Measurements from ENCODE around the gene XRN2.

XRN2 gene, protein sequence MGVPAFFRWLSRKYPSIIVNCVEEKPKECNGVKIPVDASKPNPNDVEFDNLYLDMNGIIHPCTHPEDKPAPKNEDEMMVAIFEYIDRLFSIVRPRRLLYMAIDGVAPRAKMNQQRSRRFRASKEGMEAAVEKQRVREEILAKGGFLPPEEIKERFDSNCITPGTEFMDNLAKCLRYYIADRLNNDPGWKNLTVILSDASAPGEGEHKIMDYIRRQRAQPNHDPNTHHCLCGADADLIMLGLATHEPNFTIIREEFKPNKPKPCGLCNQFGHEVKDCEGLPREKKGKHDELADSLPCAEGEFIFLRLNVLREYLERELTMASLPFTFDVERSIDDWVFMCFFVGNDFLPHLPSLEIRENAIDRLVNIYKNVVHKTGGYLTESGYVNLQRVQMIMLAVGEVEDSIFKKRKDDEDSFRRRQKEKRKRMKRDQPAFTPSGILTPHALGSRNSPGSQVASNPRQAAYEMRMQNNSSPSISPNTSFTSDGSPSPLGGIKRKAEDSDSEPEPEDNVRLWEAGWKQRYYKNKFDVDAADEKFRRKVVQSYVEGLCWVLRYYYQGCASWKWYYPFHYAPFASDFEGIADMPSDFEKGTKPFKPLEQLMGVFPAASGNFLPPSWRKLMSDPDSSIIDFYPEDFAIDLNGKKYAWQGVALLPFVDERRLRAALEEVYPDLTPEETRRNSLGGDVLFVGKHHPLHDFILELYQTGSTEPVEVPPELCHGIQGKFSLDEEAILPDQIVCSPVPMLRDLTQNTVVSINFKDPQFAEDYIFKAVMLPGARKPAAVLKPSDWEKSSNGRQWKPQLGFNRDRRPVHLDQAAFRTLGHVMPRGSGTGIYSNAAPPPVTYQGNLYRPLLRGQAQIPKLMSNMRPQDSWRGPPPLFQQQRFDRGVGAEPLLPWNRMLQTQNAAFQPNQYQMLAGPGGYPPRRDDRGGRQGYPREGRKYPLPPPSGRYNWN

GRCh38 chr20:21303061-21303871 is at the start of gene XRN2:
Gene XRN2 (plus strand): TSS chr20:21303331. CDS start chr20:21303399, 68 bp downstream.
- DNase-seq: peak; percentile 85 to 93 (median 91)

- DNase-seq: no peak
Measured at GRCh38 chr20:21257192-21257591, 45.9 kb upstream of the XRN2 start.

- no peak for DNase-seq
Measured at GRCh38 chr20:21258411-21258810, 44.7 kb upstream of the XRN2 start.

- no peak for DNase-seq
Measured at GRCh38 chr20:21259346-21259745, 43.8 kb upstream of the XRN2 start.

DNA sequence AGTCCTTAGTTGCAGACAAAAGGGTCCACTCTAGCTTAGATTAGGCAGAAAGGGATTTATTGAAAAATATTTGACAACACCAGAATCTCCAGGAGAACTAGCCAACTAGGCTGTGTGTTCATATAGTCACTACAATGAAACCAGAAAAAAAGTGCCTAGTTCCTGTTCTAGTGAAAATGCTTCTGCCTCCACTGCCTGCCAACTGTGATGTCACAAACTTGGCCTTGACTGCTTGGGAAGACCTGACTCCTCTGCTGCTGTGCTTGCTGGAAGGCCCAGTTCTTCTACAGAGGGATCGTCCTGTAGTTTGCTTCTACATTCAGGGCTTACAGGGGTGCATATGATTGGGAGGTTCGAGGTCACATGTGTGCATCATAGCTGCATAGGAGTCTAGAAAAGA is 40.3 kb upstream of the XRN2 start:
- DNase-seq: no peak

- no peak for DNase-seq
Measured at GRCh38 chr20:21265261-21266190, 37.6 kb upstream of the XRN2 start.

- no peak for DNase-seq
Measured at GRCh38 chr20:21266191-21266536, 37.0 kb upstream of the XRN2 start.

DNA sequence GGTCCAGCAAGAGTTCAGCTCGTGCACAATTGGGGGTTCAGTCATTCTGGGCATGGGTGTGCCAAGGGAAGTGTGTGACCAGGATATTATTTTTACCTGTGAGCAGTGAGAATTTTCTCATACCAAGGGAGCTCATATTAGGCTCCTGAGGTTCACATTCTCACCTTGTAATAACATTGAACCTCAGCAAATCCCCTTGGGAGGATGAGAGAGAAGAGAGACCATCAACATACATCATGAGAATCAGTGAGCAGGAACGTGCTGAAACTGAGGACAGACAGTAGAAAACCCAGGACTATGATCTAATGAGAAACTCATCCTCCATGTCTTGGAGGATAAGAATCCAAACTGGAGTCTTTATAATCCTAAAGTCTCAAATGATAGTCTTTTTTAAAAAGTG is 33.4 kb upstream of the XRN2 start:
- DNase-seq: no peak

DNA sequence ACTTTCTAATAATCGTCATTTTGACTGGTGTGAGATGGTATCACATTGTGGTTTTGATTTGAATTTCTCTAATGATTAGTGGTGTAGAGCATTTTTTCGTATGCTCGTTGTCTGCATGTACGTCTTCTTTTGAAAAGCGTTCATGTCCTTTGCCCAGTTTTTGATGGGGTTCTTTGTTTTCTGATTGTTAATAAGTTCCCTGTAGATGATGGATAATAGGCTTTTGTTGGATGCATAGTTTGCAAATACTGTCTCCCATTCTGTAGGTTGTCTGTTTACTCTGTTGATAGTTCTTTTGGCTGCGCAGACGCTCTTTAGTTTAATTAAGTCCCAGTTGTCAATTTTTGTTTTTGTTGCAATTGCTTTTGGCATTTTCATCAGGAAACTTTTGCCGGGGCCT is 32.3 kb upstream of the XRN2 start:
- no peak for DNase-seq

GRCh38 chr20:21272279-21272678 is 30.9 kb upstream of the XRN2 start:
- DNase-seq: no peak

- DNase-seq: no peak
Measured at GRCh38 chr20:21272679-21273078, 30.5 kb upstream of the XRN2 start.

- no peak for DNase-seq
Measured at GRCh38 chr20:21273755-21274386, 29.3 kb upstream of the XRN2 start.

GRCh38 chr20:21278829-21279228 is 24.3 kb upstream of the XRN2 start:
- DNase-seq: no peak

DNA sequence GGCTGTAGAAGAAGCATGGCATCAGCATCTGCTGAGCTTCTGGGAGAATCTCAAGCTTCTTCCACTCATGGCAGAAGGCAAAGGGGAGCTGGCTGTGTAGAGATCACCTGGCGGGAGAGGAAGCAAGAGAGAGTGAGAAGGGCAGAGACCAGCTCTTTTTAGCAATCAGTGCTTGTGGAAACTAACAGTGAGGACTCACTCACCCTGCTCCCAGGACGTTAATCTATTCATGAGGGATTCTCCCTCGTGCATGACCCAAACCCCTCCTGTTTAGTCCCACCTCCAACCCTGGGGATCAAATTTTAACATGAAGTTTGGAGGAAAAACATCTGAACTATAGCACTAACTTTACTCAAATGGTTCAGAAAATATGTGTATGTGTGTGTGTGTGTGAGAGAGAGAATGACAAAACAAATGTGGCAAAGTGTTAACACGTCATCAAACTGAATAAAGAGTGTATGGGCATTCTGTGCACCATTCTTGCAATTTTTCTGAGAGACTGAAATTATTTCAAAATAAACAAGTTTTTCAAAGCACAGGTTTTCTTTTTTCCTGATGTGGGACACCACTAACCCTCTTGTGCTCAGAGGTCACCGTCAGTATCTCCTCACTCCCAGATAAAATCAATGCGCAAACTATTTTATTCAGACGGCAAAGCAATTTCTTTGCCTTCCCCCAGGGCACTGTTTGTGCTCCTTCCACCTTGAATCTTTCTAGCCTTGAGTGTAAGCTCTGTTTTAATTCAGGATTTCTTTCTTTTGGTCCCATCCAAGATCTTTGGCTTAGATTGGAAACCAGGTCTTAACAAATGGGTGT is 23.2 kb upstream of the XRN2 start:
- DNase-seq: no peak

DNA sequence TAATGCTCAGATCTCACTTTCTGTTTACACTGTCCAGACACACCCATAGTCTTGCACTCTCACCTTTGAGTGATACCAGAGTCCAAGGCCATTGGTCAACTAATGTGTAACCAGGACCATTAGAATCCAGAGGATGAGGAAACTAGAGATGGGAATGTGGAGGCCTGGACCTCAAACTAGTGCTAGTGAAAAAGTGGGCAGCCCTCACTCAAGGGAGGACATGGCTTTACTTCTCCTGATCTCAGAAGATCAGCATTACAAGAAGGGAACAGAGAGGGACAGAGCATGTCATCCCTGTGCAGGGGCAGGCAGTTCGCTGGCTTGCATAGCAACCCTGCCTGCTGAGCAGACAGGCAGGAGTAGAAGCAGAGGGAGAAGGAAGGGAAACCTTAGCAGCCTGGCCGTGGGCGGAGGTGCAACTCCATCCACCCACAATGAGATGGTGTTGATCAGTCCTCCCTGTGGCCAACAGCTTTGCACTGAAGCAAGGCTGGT is 22.6 kb upstream of the XRN2 start:
- no peak for DNase-seq

DNA sequence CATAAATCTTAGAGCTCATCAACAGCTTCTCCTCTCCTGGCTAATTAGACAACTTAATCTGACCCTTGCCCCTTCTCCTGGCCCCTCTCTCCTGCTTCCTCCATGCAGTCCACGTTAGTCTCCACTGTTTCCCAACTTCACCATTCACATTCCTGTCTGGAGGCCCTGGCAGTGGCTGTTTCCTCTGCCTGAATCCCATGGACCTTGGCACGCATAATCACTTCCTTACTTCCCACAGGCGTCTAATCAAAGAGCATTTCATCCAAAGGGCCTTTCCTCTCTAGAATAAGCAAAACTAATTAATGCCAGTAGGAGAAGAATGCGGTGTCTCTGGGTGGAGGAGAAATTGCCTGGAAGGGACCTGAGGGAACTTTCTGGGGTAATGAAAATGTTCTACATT is 16.4 kb upstream of the XRN2 start:
- no peak for DNase-seq

GRCh38 chr20:21288587-21289370 is 14.4 kb upstream of the XRN2 start:
- no peak for DNase-seq

DNA sequence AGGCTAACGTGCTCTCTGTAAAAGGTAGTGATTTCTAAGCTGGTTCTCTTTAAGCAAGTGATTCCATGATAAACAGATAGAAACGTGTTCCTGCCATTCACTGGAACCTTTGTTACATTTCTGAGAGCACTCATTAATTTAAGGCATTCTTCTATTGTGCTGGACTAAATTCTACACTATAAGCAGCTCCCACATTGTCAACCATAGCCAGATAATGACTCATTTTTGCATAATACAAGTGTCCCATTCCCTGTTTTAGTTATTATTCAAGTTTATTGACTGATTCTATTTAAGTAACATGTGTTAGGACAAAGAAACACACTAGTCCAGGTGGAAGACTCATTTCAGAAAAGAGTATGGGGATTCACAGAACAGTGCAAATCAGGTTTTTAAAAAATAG is 13.5 kb upstream of the XRN2 start:
- no peak for DNase-seq

GRCh38 chr20:21291026-21291425 is 12.1 kb upstream of the XRN2 start:
- no peak for DNase-seq

GRCh38 chr20:21294755-21295154 is 8.4 kb upstream of the XRN2 start:
- DNase-seq: no peak

All from stimulated activated naive CD4-positive, alpha-beta T cell (primary cell).